A549 (cell line): ENCODE results near the gene TRIP11. TPM values are rescaled to one million over a fixed set of nuclear protein-coding genes. Genes with fewer than 3 reads are reported as not detected.

Experiments used
- ATAC-seq, 2 experiments: fragments of 200-7000 bp in 1 of 2; fragments of >200 bp in 1 of 2; cut with Nextera tagmentation in 1 of 2; cut with Tn5 transposase in 1 of 2; 3 replicates each; pipeline versions ENCODE4 v1.8.0 to v1.9.1; 2018 to 2020; ENCODE audit warnings: mild to moderate bottlenecking in 1 of 2, moderate library complexity in 1 of 2
- CTCF ChIA-PET: fragments of 300-600 bp; sonication (Branson Sonifier 250); formaldehyde crosslinking; extraction: SDS; loops from one replicate; lab custom pipeline; 2021; ENCODE audit warnings: antibody characterized with exemption, inconsistent platforms; lab: Yijun Ruan, JAX
- POLR2A ChIA-PET: fragments of 350-600 bp; formaldehyde crosslinking; extraction: SDS; loops from one replicate; lab custom pipeline; 2021; ENCODE audit warnings: antibody characterized with exemption, inconsistent platforms; lab: Yijun Ruan, JAX
- DNase-seq, 2 experiments: peaks; one replicate each; pipeline versions ENCODE4 v3.0.0 to v3.0.0-alpha.2; 2011 to 2016; ENCODE audit warnings: low read depth in 1 of 2, low spot score in 1 of 2
- FAIRE-seq: peaks from 2 replicates; lab custom pipeline; 2011; peaks lifted over from hg19 to GRCh38; lab: Jason Lieb, UNC
- H3K27ac ChIP-seq, 2 experiments: fragments of >200 bp; sonication (Bioruptor Twin); formaldehyde crosslinking; 3 replicates each; pipeline ENCODE4 v1.5.1; 2016 to 2017
- H3K4me1 ChIP-seq: fragments of >200 bp; sonication (Bioruptor Twin); formaldehyde crosslinking; 3 replicates; pipeline ENCODE4 v1.6.1; 2016
- H3K4me2 ChIP-seq: fragments of >200 bp; sonication (Bioruptor Twin); formaldehyde crosslinking; 3 replicates; pipeline ENCODE4 v1.6.1; 2016
- H3K4me3 ChIP-seq: fragments of >200 bp; sonication (Bioruptor Twin); formaldehyde crosslinking; 3 replicates; pipeline ENCODE4 v1.5.1; 2016
- H3K9me3 ChIP-seq: fragments of >200 bp; sonication (Bioruptor Twin); formaldehyde crosslinking; 3 replicates; pipeline ENCODE4 v1.6.1; 2016
- BHLHE40 ChIP-seq: IDR thresholded peaks from 2 replicates; pipeline ENCODE4 v1.6.1; 2012; ENCODE audit warnings: low read depth, low read length, inconsistent platforms
- CEBPB ChIP-seq, 2 experiments: fragments of >200 bp in 1 of 2; sonication (Bioruptor Twin) in 1 of 2; formaldehyde crosslinking in 1 of 2; IDR thresholded peaks; 2 replicates each; pipeline ENCODE4 v1.6.1; 2012 to 2016
- CHD2 ChIP-seq: fragments of 150-350 bp; IDR thresholded peaks from 2 replicates; pipeline ENCODE4 v1.6.1; 2014; ENCODE audit warnings: low read length; ENCODE audit not compliant: partially characterized antibody
- ESRRA ChIP-seq: fragments of 150-350 bp; IDR thresholded peaks from 2 replicates; pipeline ENCODE4 v1.6.1; 2014; ENCODE audit warnings: mild to moderate bottlenecking, low read length, borderline replicate concordance
- FOXS1 ChIP-seq: fragments of 250-450 bp; sonication (Bioruptor Pico); IDR thresholded peaks from 2 replicates; pipeline ENCODE4 v1.5.0; 2020; ENCODE audit warnings: mild to moderate bottlenecking, moderate library complexity
- GATA3 ChIP-seq: IDR thresholded peaks from 2 replicates; pipeline ENCODE4 v1.6.1; 2012; ENCODE audit warnings: borderline replicate concordance
- HOXA7 ChIP-seq: fragments of 250-450 bp; sonication (Bioruptor Pico); IDR thresholded peaks from 2 replicates; pipeline ENCODE4 v1.5.0; 2020; ENCODE audit warnings: mild to moderate bottlenecking, moderate library complexity
- HOXB5 ChIP-seq: fragments of 250-450 bp; sonication (Bioruptor Pico); IDR thresholded peaks from 2 replicates; pipeline ENCODE4 v1.5.0; 2020; ENCODE audit warnings: mild to moderate bottlenecking, moderate library complexity
- KDM5A ChIP-seq: fragments of 200-600 bp; sonication (generic); IDR thresholded peaks from 2 replicates; pipeline ENCODE4 v1.6.1; 2016; ENCODE audit warnings: antibody characterized with exemption, mild to moderate bottlenecking
- MAX ChIP-seq: IDR thresholded peaks from 2 replicates; pipeline ENCODE4 v1.6.1; 2012
- MAZ ChIP-seq: fragments of 150-350 bp; IDR thresholded peaks from 2 replicates; pipeline ENCODE4 v1.6.1; 2014; ENCODE audit warnings: antibody characterized with exemption, low read depth, low read length, borderline replicate concordance
- NPAS2 ChIP-seq: fragments of 250-450 bp; sonication (Bioruptor Pico); IDR thresholded peaks from 2 replicates; pipeline ENCODE4 v1.8.0; 2022; ENCODE audit warnings: mild to moderate bottlenecking, moderate library complexity, borderline replicate concordance
- PBX3 ChIP-seq: IDR thresholded peaks from 2 replicates; pipeline ENCODE4 v1.6.1; 2012
- RAD21 ChIP-seq, 2 experiments: fragments of >200 bp in 1 of 2; sonication (Bioruptor Twin) in 1 of 2; formaldehyde crosslinking in 1 of 2; IDR thresholded peaks in 1 of 2; conservative IDR thresholded peaks in 1 of 2; 2 replicates in 1 of 2; 3 replicates in 1 of 2; pipeline ENCODE4 v1.6.1; 2012 to 2018; ENCODE audit warnings: inconsistent platforms in 1 of 2
- RARB ChIP-seq: fragments of 250-450 bp; sonication (Bioruptor Pico); IDR thresholded peaks from 2 replicates; pipeline ENCODE4 v1.8.0; 2021; ENCODE audit warnings: mild to moderate bottlenecking, moderate library complexity
- RFX5 ChIP-seq: fragments of 450-650 bp; IDR thresholded peaks from 2 replicates; pipeline ENCODE4 v1.7.1; 2014; ENCODE audit warnings: antibody characterized with exemption, mild to moderate bottlenecking, moderate library complexity
- RNF2 ChIP-seq: fragments of 200-600 bp; sonication (generic); IDR thresholded peaks from 2 replicates; pipeline ENCODE4 v1.6.1; 2016; ENCODE audit warnings: low read depth, mild to moderate bottlenecking, antibody characterized with exemption, moderate library complexity, borderline replicate concordance
- TFCP2L1 ChIP-seq: fragments of 250-450 bp; sonication (Bioruptor Pico); IDR thresholded peaks from 2 replicates; pipeline ENCODE4 v1.5.0; 2021; ENCODE audit warnings: mild to moderate bottlenecking
- ZFP36 ChIP-seq: fragments of 450-650 bp; IDR thresholded peaks from 2 replicates; pipeline ENCODE4 v1.6.1; 2014; ENCODE audit warnings: borderline replicate concordance; ENCODE audit not compliant: partially characterized antibody
- ZSCAN20 ChIP-seq: fragments of 250-450 bp; sonication (Bioruptor Pico); IDR thresholded peaks from 2 replicates; pipeline ENCODE4 v1.8.0; 2022; ENCODE audit warnings: mild to moderate bottlenecking, moderate library complexity
- WGBS: methylation state at CpG from one replicate; pipeline ENCODE4 v1.1.6; 2017; ENCODE audit errors: missing lambda C conversion rate; 5-methylcytosine and 5-hydroxymethylcytosine counted together
- polyA plus RNA-seq, 4 experiments: library from polyadenylated mRNA; depleted of rRNA in 3 of 4; stranded (reverse); fragments of >200 nt; fragmentation: RNase III in 1 of 4; extraction: RNeasy Plus Mini Kit Qiagen cat#74134 plus additional on column Dnase treatment in 1 of 4; gene quantifications; 2 replicates in 3 of 4; 3 replicates in 1 of 4; pipeline ENCODE4 v1.2.3, GENCODE V29; 2011 to 2017
- TF ChIP-seq, protein P1 (sequence below): fragments of >200 bp; sonication (Bioruptor Twin); formaldehyde crosslinking; IDR thresholded peaks from 3 replicates; pipeline ENCODE4 v1.5.1; 2016

The TRIP11 gene
- polyA plus RNA-seq, 2 of the 4 experiments (the other 2 are of a cell fraction) = 7.9 to 26.8 TPM

DNA sequence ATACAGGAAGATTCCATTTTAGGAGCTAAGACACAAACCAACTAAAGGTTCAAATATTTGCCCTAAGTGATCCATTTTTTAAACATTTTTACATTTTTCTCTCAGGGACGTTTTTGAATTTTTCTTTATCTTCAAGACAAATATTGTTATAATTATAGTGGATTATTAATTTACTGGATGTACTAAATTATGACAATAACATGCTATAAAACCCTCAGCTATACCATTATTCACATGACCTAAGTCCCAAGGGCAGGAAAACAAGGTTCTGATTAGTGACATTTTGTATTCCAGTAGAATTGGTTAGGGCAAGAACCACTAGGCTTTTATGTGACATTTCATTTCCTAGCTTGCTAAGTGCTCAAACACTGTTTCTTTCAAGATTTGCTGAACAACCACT lies 75.8 kb downstream of the TRIP11 start:
- 41% methylated on average over 1 of the region's 1 CpG for WGBS
- Histone ChIP-seq H3K27ac (no peak overlapping the region; a peak in 1 of 6 replicates), H3K4me3 (no peak overlapping the region), H3K9me3 (no peaks in the 10 kb centered on the region), H3K4me1 (no peaks in the 10 kb centered on the region), H3K4me2 (no peak overlapping the region)
- CTCF ChIA-PET = interaction anchor here (1.6 kb wide), 1 partner anchor 53 kb away, joined by 3 read pairs; no protein-coding TSS in a partner anchor
- ATAC-seq (no peak), FAIRE-seq (no peak), DNase-seq (no peak)
- TF ChIP-seq RARB (CRISPR knock-in tag) (no peak), MAZ (no peak), NPAS2 (CRISPR knock-in tag) (no peak), TFCP2L1 (CRISPR knock-in tag) (no peak), CHD2 (no peak), RFX5 (no peak)
- POLR2A ChIA-PET = no interaction called here

DNA sequence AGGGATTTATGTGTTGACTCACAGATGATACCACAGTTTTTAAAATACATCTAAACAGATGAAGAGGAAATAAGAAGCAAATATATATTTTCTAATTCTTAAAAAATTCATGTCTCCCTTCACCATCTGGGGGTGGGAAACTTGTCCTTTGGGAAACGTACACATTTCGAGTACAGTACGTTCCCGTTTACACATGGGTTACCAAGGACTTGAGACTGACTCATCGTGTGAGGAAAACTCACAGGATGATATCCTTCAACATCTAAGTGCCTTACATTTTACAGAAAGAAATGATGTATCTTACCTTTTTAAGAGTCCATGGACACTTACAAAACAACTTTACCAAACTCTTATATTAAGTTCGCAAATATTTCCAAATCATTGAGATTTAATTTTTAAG lies 76.4 kb downstream of the TRIP11 start:
- DNase-seq (no peak), FAIRE-seq (no peak), ATAC-seq (no peak)
- Histone ChIP-seq H3K27ac (no peak overlapping the region; a peak in 1 of 6 replicates), H3K4me3 (no peak overlapping the region), H3K4me2 (no peak overlapping the region), H3K4me1 (no peaks in the 10 kb centered on the region), H3K9me3 (no peaks in the 10 kb centered on the region)
- no peak for TF ChIP-seq ZSCAN20
- TF ChIP-seq, protein P1, sequence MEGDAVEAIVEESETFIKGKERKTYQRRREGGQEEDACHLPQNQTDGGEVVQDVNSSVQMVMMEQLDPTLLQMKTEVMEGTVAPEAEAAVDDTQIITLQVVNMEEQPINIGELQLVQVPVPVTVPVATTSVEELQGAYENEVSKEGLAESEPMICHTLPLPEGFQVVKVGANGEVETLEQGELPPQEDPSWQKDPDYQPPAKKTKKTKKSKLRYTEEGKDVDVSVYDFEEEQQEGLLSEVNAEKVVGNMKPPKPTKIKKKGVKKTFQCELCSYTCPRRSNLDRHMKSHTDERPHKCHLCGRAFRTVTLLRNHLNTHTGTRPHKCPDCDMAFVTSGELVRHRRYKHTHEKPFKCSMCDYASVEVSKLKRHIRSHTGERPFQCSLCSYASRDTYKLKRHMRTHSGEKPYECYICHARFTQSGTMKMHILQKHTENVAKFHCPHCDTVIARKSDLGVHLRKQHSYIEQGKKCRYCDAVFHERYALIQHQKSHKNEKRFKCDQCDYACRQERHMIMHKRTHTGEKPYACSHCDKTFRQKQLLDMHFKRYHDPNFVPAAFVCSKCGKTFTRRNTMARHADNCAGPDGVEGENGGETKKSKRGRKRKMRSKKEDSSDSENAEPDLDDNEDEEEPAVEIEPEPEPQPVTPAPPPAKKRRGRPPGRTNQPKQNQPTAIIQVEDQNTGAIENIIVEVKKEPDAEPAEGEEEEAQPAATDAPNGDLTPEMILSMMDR = no peak
- TF ChIP-seq BHLHE40 = no peak
- no peak for TF ChIP-seq CEBPB (IDR thresholded peaks at IDR 0.05)
- no peak for TF ChIP-seq RNF2
- TF ChIP-seq ESRRA = no peak
- TF ChIP-seq KDM5A = no peak
- no peak for TF ChIP-seq FOXS1 (CRISPR knock-in tag)
- TF ChIP-seq ZFP36 = no peak
- TF ChIP-seq RFX5 = no peak
- no peak for TF ChIP-seq PBX3
- no peak for TF ChIP-seq HOXB5 (CRISPR knock-in tag)
- no peak for TF ChIP-seq RAD21 (conservative IDR thresholded peaks at IDR 0.05 in 1 of 2, IDR thresholded peaks at IDR 0.05 in 1 of 2)
- POLR2A ChIA-PET = no interaction called here
- 87% methylated on average over 6 of the region's 6 CpGs for WGBS
- CTCF ChIA-PET = interaction anchor here (1.6 kb wide), 1 partner anchor 52 kb away, joined by 3 read pairs; no protein-coding TSS in a partner anchor

- Histone ChIP-seq H3K4me3 (no peak overlapping the region), H3K4me1 (no peaks in the 10 kb centered on the region), H3K27ac (no peak overlapping the region), H3K4me2 (no peak overlapping the region), H3K9me3 (no peaks in the 10 kb centered on the region)
- ChIA-PET POLR2A (no interaction called here), CTCF (interaction anchor here (0.8 to 1.6 kb wide), 3 partner anchors 11 to 45 kb away, joined by 3 to 5 read pairs (median 3); no protein-coding TSS in a partner anchor)
- no peak for TF ChIP-seq GATA3
- no peak for TF ChIP-seq ZFP36
- no peak for TF ChIP-seq HOXA7 (CRISPR knock-in tag)
- TF ChIP-seq MAX = no peak
- no peak; a peak in 1 of 6 replicates for ATAC-seq
- no peak for FAIRE-seq
- DNase-seq = no peak
- 77% methylated on average over 14 of the region's 14 CpGs for WGBS
Observed at GRCh38 chr14:91961297-91962220, 78.3 kb downstream of the TRIP11 start.
